ENCODE data around the gene RBFOX2.

GRCh38 chr22:35870517-35871293 lies 157.9 kb downstream of the RBFOX2 start:
- TF ChIP-seq EZH2 (IDR thresholded peaks at IDR 0.05; ENCODE audit: borderline replicate concordance, low read depth, low read length, severe bottlenecking) (no peak), POLR2A (IDR thresholded peaks at IDR 0.05; ENCODE audit: low read depth, low read length) (no peak), FOS (IDR thresholded peaks at IDR 0.05; ENCODE audit: borderline replicate concordance, insufficient read depth, low read length) (no peak), MYC (IDR thresholded peaks at IDR 0.05; ENCODE audit: low read depth, low read length) (no peak), POLR2AphosphoS5 (IDR thresholded peaks at IDR 0.05; ENCODE audit: insufficient read depth, low read depth, low read length) (no peak), MAX (IDR thresholded peaks at IDR 0.05; ENCODE audit: insufficient read depth, insufficient read length) (no peak)
- TF ChIP-seq, protein P1, sequence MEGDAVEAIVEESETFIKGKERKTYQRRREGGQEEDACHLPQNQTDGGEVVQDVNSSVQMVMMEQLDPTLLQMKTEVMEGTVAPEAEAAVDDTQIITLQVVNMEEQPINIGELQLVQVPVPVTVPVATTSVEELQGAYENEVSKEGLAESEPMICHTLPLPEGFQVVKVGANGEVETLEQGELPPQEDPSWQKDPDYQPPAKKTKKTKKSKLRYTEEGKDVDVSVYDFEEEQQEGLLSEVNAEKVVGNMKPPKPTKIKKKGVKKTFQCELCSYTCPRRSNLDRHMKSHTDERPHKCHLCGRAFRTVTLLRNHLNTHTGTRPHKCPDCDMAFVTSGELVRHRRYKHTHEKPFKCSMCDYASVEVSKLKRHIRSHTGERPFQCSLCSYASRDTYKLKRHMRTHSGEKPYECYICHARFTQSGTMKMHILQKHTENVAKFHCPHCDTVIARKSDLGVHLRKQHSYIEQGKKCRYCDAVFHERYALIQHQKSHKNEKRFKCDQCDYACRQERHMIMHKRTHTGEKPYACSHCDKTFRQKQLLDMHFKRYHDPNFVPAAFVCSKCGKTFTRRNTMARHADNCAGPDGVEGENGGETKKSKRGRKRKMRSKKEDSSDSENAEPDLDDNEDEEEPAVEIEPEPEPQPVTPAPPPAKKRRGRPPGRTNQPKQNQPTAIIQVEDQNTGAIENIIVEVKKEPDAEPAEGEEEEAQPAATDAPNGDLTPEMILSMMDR (IDR thresholded peaks at IDR 0.05; ENCODE audit: extremely low read depth in 1 of 2, insufficient read depth in 1 of 2, low read depth in 1 of 2, low read length in 2 of 2) = no peak
